Activated naive CD4-positive, alpha-beta T cell treated with anti-CD3 and anti-CD28 coated beads, Interleukin-2, amount 50 U/mL, for 72 hours (primary cell): ENCODE measurements around the gene SLC9A9. TPM values are rescaled to one million over a fixed set of nuclear protein-coding genes. Genes with fewer than 3 reads are reported as not detected.
A peak's percentile ranks its signal among the peaks of the same experiment; 100 is the strongest.

Experiments
- ATAC-seq, 2 donors: fragments of 150-1000 bp; cut with Tn5 transposase; 2 replicates each; pipeline ENCODE4 v1.10.0; 2021; ENCODE audit warnings: mild to moderate bottlenecking in 2 of 2, moderate library complexity in 2 of 2
- DNase-seq, 2 donors: peaks; one replicate each; pipeline ENCODE4 v3.0.0; 2021 to 2022; ENCODE audit warnings: low spot score in 2 of 2
- H3K27ac Mint-ChIP-seq, 2 donors: one replicate each; pipeline ENCODE4 v1.8.0; 2022; ENCODE audit warnings: mild to moderate bottlenecking in 2 of 2, mixed read lengths in 2 of 2
- H3K36me3 Mint-ChIP-seq, 2 donors: one replicate each; pipeline ENCODE4 v1.8.0; 2022; ENCODE audit warnings: mixed read lengths in 2 of 2
- H3K9me3 Mint-ChIP-seq, 2 donors: one replicate each; pipeline ENCODE4 v1.8.0; 2022; ENCODE audit warnings: mixed read lengths in 2 of 2
- total RNA-seq, 2 donors: library from RNA; stranded (reverse); gene quantifications; one replicate each; pipeline ENCODE4 v1.2.3, GENCODE V29; 2022

The SLC9A9 gene
- total RNA-seq, 2 donors from 2014 or later, result 2.3 to 2.5 TPM

DNA sequence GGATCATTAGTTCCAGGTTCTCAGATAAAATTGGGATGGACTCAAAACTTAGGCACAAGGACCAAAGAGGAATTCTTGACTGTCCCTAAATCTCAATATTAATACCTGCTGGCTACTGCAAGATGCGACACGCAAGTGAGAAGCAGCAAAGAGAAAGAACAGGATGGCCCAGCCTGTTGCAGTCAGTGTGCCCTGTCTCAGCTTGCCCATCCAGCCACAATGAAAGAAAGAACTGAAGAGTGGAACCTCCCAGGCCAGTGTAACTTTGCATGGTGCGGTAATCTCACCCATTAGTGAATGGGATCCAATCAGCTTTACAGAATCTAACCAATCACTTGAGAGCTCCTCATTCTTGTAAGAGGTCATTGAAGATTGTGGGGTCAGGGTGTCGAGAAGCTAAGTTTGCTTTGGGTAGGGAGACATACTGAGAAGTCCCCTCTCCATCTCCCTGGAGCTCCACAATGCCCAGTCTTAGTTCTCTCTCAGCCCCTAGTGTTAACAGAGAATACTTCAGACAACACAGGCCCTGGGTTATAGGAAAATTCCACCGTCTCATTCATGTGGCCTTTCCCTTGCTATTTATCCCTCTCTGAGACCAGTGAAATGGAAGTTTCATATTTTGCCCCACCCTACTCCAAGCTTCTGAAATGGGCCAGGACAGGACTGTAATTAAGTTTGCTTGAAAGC is 3.2 kb upstream of the SLC9A9 start:
- Mint-ChIP-seq H3K27ac (no peak overlapping the region), H3K9me3 (no peaks in the 10 kb centered on the region), H3K36me3 (peaks cover 0 to 8% of the 10 kb centered on the region in 2 donors)
- DNase-seq (no peak), ATAC-seq (no peak)

DNA sequence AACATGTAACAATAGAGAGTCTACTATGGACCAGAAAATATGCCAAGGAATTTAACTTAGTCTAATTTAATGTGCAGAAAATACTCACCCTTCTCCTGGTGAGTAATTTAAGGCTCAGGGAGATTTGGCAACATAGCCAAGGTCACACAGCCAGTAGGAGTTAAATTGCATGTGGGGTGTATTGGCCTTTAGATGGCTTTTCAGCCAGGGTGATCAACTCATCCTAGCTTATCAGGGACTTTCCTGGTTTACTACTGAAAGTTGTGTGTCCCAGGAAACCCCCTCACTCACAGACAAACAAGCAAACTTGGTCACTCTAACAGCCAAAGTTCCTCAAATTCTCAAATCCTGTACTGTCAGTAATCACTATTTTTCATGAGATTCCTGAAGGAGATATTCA is 2.6 kb upstream of the SLC9A9 start:
- no peaks in the 10 kb centered on the region for H3K9me3 Mint-ChIP-seq
- DNase-seq (no peak), ATAC-seq (no peak)
- H3K36me3 Mint-ChIP-seq, result peaks cover 0 to 8% of the 10 kb centered on the region in 2 donors
- H3K27ac Mint-ChIP-seq, result no peak overlapping the region

DNA sequence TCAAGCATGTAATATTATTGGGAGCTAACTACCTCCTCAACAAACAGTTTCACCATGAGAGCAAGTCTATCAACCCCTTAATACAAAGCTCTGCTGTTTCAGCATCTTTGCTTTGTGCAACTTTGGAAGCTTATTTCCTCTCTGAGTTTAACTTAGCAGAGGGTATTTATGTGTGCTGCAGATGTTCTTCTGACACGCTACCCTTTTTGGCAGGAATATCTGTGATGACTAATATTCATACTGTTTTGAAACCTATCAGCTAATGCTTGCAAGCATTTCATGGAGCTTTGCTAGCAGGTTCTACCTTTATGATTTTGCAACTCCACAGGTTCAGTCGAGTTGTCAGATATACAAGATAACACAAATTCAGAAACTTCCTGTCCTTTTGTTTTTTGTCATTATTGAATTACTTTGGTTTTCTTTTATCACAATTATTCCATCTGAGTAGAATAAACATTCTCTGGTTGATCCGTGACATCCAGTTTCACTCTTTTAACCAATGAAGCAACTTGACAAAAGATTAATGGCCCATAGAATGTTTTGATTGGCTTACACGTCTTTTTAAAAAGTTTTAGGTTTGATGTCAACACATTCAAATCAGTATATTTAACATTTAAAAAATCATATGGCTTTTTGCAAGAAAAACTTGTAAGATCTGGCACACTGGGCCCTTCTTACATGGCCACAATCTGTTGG is 1.7 kb upstream of the SLC9A9 start:
- DNase-seq, result no peak
- Mint-ChIP-seq H3K36me3 (peaks cover 0 to 8% of the 10 kb centered on the region in 2 donors), H3K27ac (no peak overlapping the region), H3K9me3 (no peaks in the 10 kb centered on the region)
- no peak for ATAC-seq

DNA sequence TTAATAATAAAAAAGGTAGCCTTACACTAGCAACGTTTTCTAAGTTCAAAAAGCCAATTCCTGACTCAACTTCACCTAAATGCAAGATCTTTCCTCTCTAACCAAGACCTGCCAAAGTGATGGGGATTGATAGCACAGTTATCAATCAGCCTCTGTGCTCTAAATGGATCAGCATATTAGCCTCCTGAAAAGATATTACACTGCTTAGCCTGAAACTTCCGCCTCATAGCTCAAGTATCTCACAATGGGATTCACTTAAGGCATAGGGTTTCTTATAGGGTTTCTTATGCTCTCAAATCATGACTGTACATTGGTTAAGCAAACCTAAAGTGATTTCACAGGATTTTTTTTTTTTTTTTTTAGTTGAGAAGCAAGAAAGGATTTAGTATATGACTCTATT is 436 bp upstream of the SLC9A9 start:
- H3K27ac Mint-ChIP-seq, result peak overlapping the region in 1 of 2 donors; percentile 91
- DNase-seq (no peak), ATAC-seq (peak; percentile 54 to 72)
- H3K36me3 Mint-ChIP-seq, result peaks cover 0 to 8% of the 10 kb centered on the region in 2 donors
- no peaks in the 10 kb centered on the region for H3K9me3 Mint-ChIP-seq

DNA sequence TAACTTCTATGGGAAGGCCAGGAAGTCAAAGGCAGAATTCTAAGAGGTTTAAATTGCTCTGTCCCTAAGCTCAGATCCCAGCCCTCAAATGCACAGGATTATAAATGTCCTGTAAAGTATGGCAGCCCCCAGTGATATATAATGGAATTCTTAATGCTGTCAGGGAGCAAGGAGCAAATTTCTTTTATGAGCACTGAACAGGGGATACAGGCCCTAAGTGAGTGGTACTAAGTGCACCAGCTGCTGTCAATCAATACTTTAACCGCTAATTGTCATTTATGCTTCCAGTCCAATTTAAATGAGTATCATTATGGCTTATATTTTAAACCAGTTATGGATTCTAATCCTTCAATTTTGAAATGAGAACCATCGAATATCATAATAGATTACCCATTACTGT is 4.7 kb downstream of the SLC9A9 start:
- H3K9me3 Mint-ChIP-seq, result no peaks in the 10 kb centered on the region
- no peak overlapping the region for H3K27ac Mint-ChIP-seq
- peaks cover 0 to 8% of the 10 kb centered on the region in 2 donors for H3K36me3 Mint-ChIP-seq
- no peak for ATAC-seq
- no peak for DNase-seq

DNA sequence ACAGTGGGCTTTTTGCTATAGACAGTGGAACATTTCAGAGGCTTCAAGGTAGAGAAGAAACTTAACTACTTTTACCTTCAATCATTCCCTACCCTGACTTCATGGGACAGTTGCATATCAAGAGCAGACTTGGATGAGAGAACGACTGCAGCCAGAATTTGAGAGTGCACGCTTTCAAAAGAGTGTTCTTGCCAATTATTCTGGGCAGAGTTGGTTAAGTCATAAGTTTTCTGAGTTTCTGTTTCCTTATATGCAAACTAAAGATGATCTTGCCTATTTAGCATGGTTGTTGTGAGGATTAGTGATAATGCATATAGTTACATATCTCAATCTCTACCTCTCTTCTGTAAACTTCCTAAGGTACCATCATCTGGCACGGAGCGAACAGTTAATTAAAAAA is 7.6 kb downstream of the SLC9A9 start:
- Mint-ChIP-seq H3K36me3 (no peaks in the 10 kb centered on the region), H3K27ac (no peak overlapping the region), H3K9me3 (no peaks in the 10 kb centered on the region)
- ATAC-seq, result no peak
- no peak for DNase-seq

DNA sequence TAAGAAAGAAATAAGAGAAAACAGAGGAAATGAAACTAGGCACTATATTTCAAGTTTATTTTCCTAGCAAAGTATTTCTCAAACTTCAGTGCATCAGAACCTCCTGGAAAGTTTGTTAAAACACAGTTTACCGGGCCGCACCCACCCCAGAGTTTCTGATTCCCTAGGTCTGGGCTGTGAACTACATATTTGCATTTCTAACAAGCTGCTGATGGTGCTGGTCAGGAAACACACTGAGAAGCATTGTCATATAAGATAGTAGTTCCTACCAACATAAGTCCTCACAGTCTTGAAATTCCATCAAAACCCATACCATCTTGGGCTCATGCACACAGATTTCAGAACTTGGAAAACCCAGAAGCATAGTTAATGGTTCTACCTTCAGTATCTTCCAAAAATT is 8.3 kb downstream of the SLC9A9 start:
- no peak for DNase-seq
- no peak overlapping the region for H3K27ac Mint-ChIP-seq
- peaks cover 0 to 4% of the 10 kb centered on the region in 2 donors for H3K36me3 Mint-ChIP-seq
- ATAC-seq, result no peak
- no peaks in the 10 kb centered on the region for H3K9me3 Mint-ChIP-seq

DNA sequence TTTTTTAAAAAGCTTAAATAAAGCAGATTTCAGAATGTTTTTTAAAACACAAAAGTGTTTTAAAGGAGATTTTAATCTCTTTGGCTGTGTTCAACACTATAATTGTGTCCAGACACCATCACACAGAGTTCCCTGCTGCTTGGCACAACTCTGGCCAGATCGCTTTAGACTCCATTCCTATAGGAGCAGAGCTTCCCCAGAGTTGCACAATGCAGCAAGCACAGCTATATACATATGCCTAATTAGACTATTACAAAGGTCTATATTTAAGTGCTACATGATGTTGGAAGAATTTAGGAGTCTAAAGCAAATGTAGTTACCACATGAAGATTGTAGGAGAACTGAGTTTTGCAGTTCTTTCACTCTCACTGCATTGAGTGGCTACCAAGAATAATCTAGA is 11.2 kb downstream of the SLC9A9 start:
- H3K27ac Mint-ChIP-seq, result no peak overlapping the region
- no peaks in the 10 kb centered on the region for H3K9me3 Mint-ChIP-seq
- ATAC-seq (no peak), DNase-seq (no peak)
- H3K36me3 Mint-ChIP-seq, result peaks cover 0 to 4% of the 10 kb centered on the region in 2 donors

DNA sequence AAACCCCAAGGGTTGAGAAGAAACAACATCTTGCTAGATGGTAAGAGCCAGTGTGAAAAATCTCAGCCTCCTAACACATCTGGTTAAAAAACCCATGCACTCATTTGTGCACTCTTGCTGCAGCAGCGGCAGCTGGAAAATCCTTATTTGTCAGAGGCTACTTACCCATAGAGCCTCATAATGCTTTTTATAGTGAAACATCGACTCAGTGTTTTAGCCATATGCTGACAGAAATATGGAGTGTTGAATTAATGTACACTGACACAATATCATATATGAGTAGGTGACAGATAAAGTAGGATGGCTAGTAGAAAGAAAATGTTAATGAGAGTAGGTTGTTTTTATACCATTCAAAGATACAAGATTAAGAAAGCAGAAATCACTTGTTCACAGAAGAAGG is 13.0 kb downstream of the SLC9A9 start:
- no peak for DNase-seq

DNA sequence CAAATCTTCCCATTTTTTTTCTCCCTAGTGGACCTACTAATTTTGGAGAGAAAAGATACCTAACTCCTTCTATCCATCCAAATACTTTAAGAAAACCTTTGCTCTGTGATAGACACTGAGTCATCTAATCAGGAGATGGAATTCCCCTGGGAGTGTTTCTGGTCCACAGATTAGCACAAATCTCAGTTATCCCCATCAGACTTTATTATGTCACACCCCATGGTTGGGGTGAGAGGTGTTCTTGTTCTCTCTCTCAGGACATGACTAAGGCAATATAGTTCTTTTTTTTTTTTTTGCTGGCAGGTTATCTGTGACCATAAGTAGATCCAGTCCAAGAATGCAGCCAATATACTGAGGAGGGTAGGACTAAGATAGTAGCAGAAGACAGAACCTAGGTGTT is 15.8 kb downstream of the SLC9A9 start:
- DNase-seq (no peak), ATAC-seq (peak; percentile 53 to 77)
- Mint-ChIP-seq H3K9me3 (peaks cover 0 to 7% of the 10 kb centered on the region in 2 donors), H3K27ac (no peak overlapping the region), H3K36me3 (peaks cover 4 to 9% of the 10 kb centered on the region in 2 donors)

More for the DNA sequence above, 13.0 kb downstream of the SLC9A9 start:
- Mint-ChIP-seq H3K36me3 (peaks cover 0 to 4% of the 10 kb centered on the region in 2 donors), H3K9me3 (no peaks in the 10 kb centered on the region), H3K27ac (no peak overlapping the region)
- peak in 1 of 2 donors; percentile 82 for ATAC-seq

DNA sequence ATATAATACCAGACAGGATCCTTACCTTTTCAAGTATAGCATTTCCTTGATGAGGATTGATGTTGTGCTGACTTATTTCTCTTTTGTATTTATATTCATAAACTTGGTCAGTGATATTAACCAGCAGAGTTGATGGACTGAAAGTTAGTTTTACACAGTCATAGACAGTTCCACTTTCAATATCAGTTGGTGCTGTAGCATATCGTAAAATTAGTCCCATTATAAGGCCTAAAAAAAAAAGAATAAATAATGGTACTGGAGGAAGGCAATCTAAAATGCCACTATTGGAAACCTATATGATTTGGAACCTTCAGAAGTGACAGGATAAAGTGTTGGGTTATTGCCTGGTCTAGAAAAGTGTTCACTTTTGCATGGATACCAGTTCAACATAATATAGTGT is 16.3 kb downstream of the SLC9A9 start:
- H3K9me3 Mint-ChIP-seq, result peaks cover 0 to 7% of the 10 kb centered on the region in 2 donors
- ATAC-seq (peak; percentile 21 to 47), DNase-seq (no peak)
- H3K27ac Mint-ChIP-seq, result no peak overlapping the region
- peaks cover 4 to 9% of the 10 kb centered on the region in 2 donors for H3K36me3 Mint-ChIP-seq

DNA sequence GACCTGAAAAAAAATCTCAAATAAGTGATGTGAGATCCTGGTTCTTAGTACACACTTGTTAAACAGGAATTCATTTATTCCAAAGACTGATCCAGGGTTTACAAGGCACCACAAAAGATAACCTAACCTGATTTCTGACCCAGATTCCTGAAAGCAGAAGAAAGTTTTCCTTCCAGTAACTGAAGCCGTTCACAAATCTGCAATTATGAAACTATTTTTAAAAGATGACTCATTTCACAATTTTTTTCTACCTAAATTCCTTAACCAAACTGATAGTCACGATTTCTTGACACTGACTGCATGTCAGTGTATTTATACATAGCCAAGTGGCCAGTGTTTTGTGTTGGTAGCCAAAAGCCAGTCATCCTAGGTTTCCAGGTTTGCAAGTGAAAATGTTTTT is 17.1 kb downstream of the SLC9A9 start:
- no peak for DNase-seq
- Mint-ChIP-seq H3K36me3 (peaks cover 12 to 17% of the 10 kb centered on the region in 2 donors), H3K27ac (no peak overlapping the region), H3K9me3 (peaks cover 7 to 14% of the 10 kb centered on the region in 2 donors)
- ATAC-seq, result peak; percentile 37 to 64

DNA sequence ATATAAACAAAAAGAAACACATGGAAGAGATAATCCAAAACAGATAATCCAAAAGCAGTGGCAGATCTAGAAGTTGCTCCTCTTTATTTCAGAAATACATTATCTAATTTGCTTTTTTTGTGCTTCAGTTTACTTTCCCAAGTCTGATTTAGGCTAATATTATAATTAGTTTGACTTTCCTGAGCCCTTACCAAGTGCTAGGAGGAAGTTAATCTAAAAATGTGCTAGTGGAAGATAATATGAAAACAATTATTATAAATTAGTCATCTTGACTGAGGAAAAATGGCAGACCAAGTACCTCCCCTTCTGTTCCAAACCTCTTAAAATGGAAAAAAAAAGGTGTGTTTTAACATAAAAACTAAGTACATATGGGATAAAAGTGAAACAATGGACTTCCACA is 17.5 kb downstream of the SLC9A9 start:
- no peak for ATAC-seq
- Mint-ChIP-seq H3K27ac (no peak overlapping the region), H3K9me3 (peaks cover 8 to 16% of the 10 kb centered on the region in 2 donors)

DNA sequence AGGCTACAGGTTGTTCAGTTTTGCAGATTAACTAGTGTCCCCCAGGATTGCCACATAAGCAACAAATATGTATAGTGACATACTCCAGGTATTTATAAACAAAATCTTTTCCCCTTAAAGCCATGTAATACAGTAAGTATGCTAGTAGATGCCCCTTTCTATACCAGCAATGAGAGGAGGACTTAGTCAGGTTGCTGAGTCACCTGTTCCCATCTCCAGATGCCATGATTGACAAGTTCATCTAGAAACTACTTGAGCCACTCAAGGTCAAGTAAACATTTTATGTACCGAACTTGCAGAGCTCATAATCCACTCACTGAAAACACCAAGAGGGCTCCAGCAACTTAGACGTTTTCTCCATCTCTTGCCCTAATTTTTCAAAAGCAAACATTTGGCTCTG is 18.2 kb downstream of the SLC9A9 start:
- peak overlapping the region in 1 of 2 donors; percentile 73 for H3K27ac Mint-ChIP-seq
- H3K36me3 Mint-ChIP-seq, result peaks cover 10 to 24% of the 10 kb centered on the region in 2 donors
- no peak for DNase-seq
- no peak for ATAC-seq
- H3K9me3 Mint-ChIP-seq, result peaks cover 8 to 16% of the 10 kb centered on the region in 2 donors

More for the DNA sequence above, 17.5 kb downstream of the SLC9A9 start:
- DNase-seq, result no peak
- peaks cover 13 to 21% of the 10 kb centered on the region in 2 donors for H3K36me3 Mint-ChIP-seq

DNA sequence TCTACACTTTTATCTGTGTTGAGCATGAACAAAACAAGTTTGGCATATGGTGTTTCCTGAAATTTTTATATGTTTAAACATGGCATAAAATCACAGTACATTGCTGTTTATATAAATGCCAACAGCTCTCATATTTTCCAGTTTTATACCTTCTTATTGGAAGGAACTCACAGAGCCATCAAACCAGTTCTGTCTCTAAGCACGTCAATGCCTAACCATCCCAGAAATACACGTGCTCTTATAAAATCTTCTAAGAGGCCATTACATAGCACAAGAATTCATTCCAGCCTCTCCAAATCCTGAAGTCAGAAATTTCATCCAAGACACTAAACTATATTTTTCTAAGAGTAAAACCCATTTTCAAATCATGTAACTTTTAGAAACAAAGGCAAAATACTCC is 20.8 kb downstream of the SLC9A9 start:
- Mint-ChIP-seq H3K36me3 (peaks cover 9 to 24% of the 10 kb centered on the region in 2 donors), H3K27ac (no peak overlapping the region), H3K9me3 (peaks cover 8 to 16% of the 10 kb centered on the region in 2 donors)
- ATAC-seq (no peak), DNase-seq (no peak)

DNA sequence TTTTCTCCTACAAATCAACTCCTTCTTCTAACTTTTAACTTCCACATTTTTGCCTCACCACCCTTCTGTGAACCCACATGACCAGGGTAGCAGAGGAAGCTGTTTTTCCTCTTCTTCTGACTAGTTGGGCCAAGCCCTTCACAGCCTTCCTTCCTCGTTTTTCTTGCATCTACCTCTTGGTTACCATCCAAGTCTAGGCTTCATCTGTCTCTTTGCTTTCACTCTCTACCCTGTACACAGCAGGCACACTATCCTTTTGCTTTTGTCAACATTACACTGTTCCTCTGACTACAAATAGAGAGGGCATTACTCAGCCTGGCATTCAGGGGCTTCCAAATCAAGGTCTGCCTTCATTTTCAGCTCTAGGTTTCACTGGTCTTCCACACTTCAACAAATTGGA is 22.0 kb downstream of the SLC9A9 start:
- ATAC-seq, result no peak
- H3K9me3 Mint-ChIP-seq, result peaks cover 8 to 16% of the 10 kb centered on the region in 2 donors
- no peak for DNase-seq
- H3K27ac Mint-ChIP-seq, result peak overlapping the region in 1 of 2 donors; percentile 63
- H3K36me3 Mint-ChIP-seq, result peaks cover 9 to 24% of the 10 kb centered on the region in 2 donors

DNA sequence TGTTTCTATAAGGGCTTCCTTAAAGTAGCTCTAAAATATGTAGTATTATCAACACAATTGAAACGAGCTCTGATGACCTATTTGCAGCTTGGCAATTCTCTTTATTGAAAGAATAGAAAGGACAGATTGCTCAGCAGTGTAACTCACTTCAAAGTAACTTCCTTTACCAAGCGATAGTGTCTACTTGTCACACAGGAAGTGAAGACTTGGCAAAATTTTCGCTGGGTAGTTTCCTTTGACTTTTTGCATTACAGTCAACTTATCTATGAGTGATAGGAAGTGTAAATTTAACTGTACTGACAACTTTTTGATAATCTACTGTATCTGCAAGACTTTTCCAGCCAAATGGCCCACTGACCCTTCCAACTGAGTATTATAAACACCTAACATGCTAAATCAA is 22.8 kb downstream of the SLC9A9 start:
- ATAC-seq (peak; percentile 83 to 86), DNase-seq (no peak)
- peaks cover 9 to 24% of the 10 kb centered on the region in 2 donors for H3K36me3 Mint-ChIP-seq
- peak overlapping the region in 1 of 2 donors; percentile 63 for H3K27ac Mint-ChIP-seq
- H3K9me3 Mint-ChIP-seq, result peaks cover 8 to 16% of the 10 kb centered on the region in 2 donors
